ENCODE data around the gene ALG1.

- TF ChIP-seq, protein P1, sequence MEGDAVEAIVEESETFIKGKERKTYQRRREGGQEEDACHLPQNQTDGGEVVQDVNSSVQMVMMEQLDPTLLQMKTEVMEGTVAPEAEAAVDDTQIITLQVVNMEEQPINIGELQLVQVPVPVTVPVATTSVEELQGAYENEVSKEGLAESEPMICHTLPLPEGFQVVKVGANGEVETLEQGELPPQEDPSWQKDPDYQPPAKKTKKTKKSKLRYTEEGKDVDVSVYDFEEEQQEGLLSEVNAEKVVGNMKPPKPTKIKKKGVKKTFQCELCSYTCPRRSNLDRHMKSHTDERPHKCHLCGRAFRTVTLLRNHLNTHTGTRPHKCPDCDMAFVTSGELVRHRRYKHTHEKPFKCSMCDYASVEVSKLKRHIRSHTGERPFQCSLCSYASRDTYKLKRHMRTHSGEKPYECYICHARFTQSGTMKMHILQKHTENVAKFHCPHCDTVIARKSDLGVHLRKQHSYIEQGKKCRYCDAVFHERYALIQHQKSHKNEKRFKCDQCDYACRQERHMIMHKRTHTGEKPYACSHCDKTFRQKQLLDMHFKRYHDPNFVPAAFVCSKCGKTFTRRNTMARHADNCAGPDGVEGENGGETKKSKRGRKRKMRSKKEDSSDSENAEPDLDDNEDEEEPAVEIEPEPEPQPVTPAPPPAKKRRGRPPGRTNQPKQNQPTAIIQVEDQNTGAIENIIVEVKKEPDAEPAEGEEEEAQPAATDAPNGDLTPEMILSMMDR (CRISPR knock-in tag; IDR thresholded peaks at IDR 0.05), result no peak
- TF ChIP-seq, protein P2, sequence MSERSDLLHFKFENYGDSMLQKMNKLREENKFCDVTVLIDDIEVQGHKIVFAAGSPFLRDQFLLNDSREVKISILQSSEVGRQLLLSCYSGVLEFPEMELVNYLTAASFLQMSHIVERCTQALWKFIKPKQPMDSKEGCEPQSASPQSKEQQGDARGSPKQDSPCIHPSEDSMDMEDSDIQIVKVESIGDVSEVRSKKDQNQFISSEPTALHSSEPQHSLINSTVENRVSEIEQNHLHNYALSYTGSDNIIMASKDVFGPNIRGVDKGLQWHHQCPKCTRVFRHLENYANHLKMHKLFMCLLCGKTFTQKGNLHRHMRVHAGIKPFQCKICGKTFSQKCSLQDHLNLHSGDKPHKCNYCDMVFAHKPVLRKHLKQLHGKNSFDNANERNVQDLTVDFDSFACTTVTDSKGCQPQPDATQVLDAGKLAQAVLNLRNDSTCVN (CRISPR knock-in tag; IDR thresholded peaks at IDR 0.05; ENCODE audit: borderline replicate concordance), result no peak
- TF ChIP-seq HOXA7 (CRISPR knock-in tag; IDR thresholded peaks at IDR 0.05) (no peak), TAF1 (CRISPR knock-in tag; IDR thresholded peaks at IDR 0.05) (no peak), HBP1 (CRISPR knock-in tag; IDR thresholded peaks at IDR 0.05; ENCODE audit: low read depth) (no peak), CEBPB (IDR thresholded peaks at IDR 0.05; ENCODE audit: borderline replicate concordance, low read depth, low read length) (no peak)
- TF ChIP-seq, protein P3, sequence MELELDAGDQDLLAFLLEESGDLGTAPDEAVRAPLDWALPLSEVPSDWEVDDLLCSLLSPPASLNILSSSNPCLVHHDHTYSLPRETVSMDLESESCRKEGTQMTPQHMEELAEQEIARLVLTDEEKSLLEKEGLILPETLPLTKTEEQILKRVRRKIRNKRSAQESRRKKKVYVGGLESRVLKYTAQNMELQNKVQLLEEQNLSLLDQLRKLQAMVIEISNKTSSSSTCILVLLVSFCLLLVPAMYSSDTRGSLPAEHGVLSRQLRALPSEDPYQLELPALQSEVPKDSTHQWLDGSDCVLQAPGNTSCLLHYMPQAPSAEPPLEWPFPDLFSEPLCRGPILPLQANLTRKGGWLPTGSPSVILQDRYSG (CRISPR knock-in tag; IDR thresholded peaks at IDR 0.05), result no peak
Observed at GRCh38 chr16:5069854-5070253, 1.8 kb upstream of the ALG1 start.
